Colonic mucosa (tissue), 4 donors: Measurements from ENCODE around the gene ZNF483. TPM values are rescaled to one million over a fixed set of nuclear protein-coding genes. Genes with fewer than 3 reads are reported as not detected.
"Not testable (repeated sequence)": the region's sequence is repeated elsewhere in the genome, so short reads cannot be mapped to it uniquely, and the experiment has no call there.

ENCODE experiments used
- DNase-seq: peaks from one replicate; pipeline ENCODE4 v3.0.0-alpha.2; 2020
- H3K27ac ChIP-seq: fragments of 200-600 bp; one replicate; pipeline ENCODE4 v1.8.0; 2021
- H3K27me3 ChIP-seq: fragments of 200-600 bp; one replicate; pipeline ENCODE4 v1.8.0; 2021
- H3K36me3 ChIP-seq: fragments of 200-600 bp; one replicate; pipeline ENCODE4 v1.8.0; 2021
- H3K4me1 ChIP-seq: fragments of 200-600 bp; one replicate; pipeline ENCODE4 v1.8.0; 2021; ENCODE audit warnings: mild to moderate bottlenecking
- H3K4me3 ChIP-seq: fragments of 200-600 bp; one replicate; pipeline ENCODE4 v1.8.0; 2021
- H3K9ac ChIP-seq, 2 donors: one replicate each; pipeline ENCODE4 v1.7.0; 2013; ENCODE audit warnings: control low read depth in 2 of 2, low read depth in 2 of 2, low read length in 2 of 2
- H3K9me3 ChIP-seq: fragments of 200-600 bp; one replicate; pipeline ENCODE4 v1.8.0; 2021
- intact Hi-C: fragments of 100-400 bp; cut with DNase I; formaldehyde crosslinking; loops from one replicate; pipeline ENCODE4 v1.14.1; 2022
- total RNA-seq, 2 donors: library from RNA; stranded (reverse); fragmentation: NEBNext Ultra II Directional in 1 of 2; extraction: Animal tissue kit (Norgen Biotek cat#: 25700) in 1 of 2; gene quantifications; one replicate each; pipeline ENCODE4 v1.2.1, GENCODE V29; 2021
- TF ChIP-seq, protein P1 (sequence below): fragments of 200-600 bp; IDR thresholded peaks from one replicate; pipeline ENCODE4 v1.8.0; 2022; ENCODE audit warnings: antibody characterized with exemption, mild to moderate bottlenecking
- donor health status: healthy.
- donor health status: DM: no; HTN: no; CAD: no.
- donor health status: DM: no; HTN: no; CAD: no.

Gene ZNF483
- total RNA-seq, 2 donors from 2014 or later = 1.2 to 2.8 TPM

DNA sequence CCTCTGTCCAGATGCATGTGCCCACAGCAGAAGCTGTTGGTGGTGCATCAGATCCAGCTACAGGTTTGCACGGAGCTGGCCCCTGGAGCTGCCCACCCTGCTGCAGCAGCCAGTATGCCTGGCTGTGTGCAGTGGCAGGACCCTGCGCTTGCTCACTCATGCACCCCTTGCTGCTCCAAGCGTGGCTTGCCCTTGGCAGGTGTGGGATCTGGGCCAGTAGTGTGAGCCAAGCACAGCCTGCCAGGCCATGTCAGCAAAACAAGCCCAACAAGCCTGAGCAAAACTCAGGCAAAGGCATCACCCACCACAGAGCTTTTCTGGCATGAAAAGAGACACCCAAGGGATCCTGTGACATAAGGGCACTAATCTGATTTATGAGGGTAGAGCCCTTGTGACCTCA, 22.5 kb upstream of the ZNF483 start:
- TF ChIP-seq, protein P1, sequence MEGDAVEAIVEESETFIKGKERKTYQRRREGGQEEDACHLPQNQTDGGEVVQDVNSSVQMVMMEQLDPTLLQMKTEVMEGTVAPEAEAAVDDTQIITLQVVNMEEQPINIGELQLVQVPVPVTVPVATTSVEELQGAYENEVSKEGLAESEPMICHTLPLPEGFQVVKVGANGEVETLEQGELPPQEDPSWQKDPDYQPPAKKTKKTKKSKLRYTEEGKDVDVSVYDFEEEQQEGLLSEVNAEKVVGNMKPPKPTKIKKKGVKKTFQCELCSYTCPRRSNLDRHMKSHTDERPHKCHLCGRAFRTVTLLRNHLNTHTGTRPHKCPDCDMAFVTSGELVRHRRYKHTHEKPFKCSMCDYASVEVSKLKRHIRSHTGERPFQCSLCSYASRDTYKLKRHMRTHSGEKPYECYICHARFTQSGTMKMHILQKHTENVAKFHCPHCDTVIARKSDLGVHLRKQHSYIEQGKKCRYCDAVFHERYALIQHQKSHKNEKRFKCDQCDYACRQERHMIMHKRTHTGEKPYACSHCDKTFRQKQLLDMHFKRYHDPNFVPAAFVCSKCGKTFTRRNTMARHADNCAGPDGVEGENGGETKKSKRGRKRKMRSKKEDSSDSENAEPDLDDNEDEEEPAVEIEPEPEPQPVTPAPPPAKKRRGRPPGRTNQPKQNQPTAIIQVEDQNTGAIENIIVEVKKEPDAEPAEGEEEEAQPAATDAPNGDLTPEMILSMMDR = no peak
- Histone ChIP-seq H3K27ac (no peak overlapping the region), H3K9me3 (no peaks in the 10 kb centered on the region), H3K36me3 (no peaks in the 10 kb centered on the region), H3K27me3 (no peaks in the 10 kb centered on the region), H3K4me1 (no peaks in the 10 kb centered on the region), H3K9ac (no peak overlapping the region), H3K4me3 (no peak overlapping the region)
- DNase-seq = no peak
- intact Hi-C loops = no loop called here

DNA sequence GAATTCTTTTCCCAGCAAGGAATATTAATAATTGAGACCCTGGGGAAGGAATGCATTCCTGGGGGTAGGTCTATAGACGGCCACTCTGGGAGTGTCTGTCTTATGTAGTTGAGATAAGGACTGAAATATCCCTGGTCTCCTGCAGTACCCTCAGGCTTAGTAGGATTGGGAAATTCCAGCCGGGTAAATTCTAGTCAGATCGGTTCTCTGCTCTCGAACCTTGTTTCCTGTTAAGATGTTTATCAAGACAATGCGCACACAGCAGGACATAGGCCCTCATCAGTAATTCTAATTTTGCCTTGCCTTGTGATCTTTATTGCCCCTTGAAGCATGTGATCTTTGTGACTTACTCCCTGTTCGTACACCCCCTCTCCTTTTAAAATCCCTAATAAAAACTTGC, 13.4 kb upstream of the ZNF483 start:
- DNase-seq, H3K4me1 ChIP-seq, H3K4me3 ChIP-seq, H3K27me3 ChIP-seq, H3K9ac ChIP-seq, intact Hi-C loops, H3K9me3 ChIP-seq, H3K36me3 ChIP-seq, H3K27ac ChIP-seq: not testable (repeated sequence)

DNA sequence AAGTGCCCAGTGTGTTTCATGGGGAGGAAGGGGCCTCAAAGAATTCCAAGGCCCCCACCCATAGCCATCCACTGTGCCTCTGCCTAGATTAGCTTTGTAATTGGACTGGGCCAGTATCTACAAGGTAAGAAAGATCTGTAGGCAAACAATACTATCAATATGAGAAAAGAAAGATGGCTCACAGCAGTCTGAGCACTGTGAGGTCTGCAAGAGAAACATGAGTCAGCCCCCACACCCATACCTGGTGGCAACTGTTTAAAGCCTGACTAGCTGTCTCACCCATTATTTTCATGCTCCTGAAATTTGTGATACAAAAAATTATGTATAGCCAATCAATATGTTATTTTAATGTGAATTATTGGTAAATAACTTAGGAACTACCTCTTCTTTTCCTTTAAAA, 10.0 kb upstream of the ZNF483 start:
- no peak overlapping the region for H3K27ac ChIP-seq
- no peak for DNase-seq
- H3K9me3 ChIP-seq = no peaks in the 10 kb centered on the region
- no peaks in the 10 kb centered on the region for H3K36me3 ChIP-seq
- H3K9ac ChIP-seq = no peak overlapping the region
- H3K27me3 ChIP-seq = no peaks in the 10 kb centered on the region
- no peaks in the 10 kb centered on the region for H3K4me1 ChIP-seq
- TF ChIP-seq, protein P1 = no peak
- intact Hi-C loops = no loop called here
- H3K4me3 ChIP-seq = no peak overlapping the region

DNA sequence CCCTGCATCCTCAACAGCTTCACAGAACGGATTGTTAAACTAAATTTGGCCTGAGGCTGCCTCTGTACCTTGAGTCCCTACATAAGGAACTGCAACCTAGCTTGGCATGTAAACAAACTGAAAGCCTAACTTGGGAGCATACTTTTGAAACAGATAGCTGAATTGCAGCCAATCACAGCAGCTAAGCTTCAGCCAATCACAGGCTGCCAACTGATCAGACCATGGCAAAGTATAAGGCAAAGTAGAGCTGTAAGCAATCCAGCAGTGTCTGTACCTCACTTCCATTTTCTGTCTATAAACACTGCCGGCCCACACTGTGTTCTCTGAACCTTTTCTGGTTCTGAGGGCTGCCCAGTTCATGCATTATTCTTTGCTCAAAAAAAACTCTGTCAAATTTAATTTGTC, 8.9 kb upstream of the ZNF483 start:
- intact Hi-C loops = no loop called here
- Histone ChIP-seq H3K27me3 (no peaks in the 10 kb centered on the region), H3K9me3 (no peaks in the 10 kb centered on the region), H3K9ac (no peak overlapping the region), H3K36me3 (no peaks in the 10 kb centered on the region), H3K4me3 (no peak overlapping the region), H3K4me1 (no peaks in the 10 kb centered on the region), H3K27ac (no peak overlapping the region)
- DNase-seq = no peak
- TF ChIP-seq, protein P1 = no peak

DNA sequence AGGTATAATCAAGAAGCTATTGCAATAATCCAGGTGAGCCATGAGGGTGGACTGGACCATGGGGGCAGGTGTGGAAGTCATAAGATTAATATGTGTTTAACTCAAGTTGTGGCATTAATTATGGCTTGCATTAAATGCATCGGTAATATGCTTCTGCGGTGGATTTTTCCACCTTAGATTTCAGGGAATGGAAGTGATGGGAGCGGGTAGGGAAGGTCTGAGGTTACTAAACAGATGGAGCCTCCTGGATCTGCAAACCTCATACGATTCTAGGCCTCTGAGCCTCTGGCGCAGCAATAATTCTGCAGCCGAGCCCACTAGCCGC, 286 bp upstream of the ZNF483 start:
- intact Hi-C loops = no loop called here
- peak overlapping the region; percentile 35 to 74 for H3K9ac ChIP-seq
- H3K9me3 ChIP-seq = no peaks in the 10 kb centered on the region
- no peaks in the 10 kb centered on the region for H3K27me3 ChIP-seq
- TF ChIP-seq, protein P1 = no peak
- H3K4me1 ChIP-seq = peaks cover 7% of the 10 kb centered on the region
- H3K36me3 ChIP-seq = no peaks in the 10 kb centered on the region
- peak overlapping the region; percentile 75 for H3K4me3 ChIP-seq
- no peak overlapping the region for H3K27ac ChIP-seq
- DNase-seq = no peak

DNA sequence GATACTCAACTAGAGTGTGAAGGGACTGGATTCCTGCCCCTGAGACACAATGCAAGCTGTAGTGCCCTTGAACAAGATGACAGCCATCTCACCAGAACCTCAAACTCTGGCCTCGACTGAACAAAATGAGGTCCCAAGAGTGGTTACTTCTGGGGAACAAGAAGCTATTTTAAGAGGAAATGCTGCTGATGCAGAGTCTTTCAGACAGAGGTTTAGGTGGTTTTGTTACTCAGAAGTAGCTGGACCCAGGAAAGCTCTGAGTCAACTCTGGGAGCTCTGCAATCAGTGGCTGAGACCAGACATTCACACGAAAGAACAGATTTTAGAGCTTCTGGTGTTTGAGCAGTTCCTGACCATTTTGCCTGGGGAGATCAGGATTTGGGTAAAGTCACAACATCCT, 2.4 kb downstream of the ZNF483 start:
- no peak for DNase-seq
- Histone ChIP-seq H3K36me3 (no peaks in the 10 kb centered on the region), H3K27ac (no peak overlapping the region), H3K4me3 (no peak overlapping the region), H3K4me1 (peaks cover 7% of the 10 kb centered on the region), H3K9ac (no peak overlapping the region), H3K27me3 (no peaks in the 10 kb centered on the region), H3K9me3 (no peaks in the 10 kb centered on the region)
- intact Hi-C loops = no loop called here
- TF ChIP-seq, protein P1 = no peak
